ENCODE measurements around the gene NDUFA8.

DNA sequence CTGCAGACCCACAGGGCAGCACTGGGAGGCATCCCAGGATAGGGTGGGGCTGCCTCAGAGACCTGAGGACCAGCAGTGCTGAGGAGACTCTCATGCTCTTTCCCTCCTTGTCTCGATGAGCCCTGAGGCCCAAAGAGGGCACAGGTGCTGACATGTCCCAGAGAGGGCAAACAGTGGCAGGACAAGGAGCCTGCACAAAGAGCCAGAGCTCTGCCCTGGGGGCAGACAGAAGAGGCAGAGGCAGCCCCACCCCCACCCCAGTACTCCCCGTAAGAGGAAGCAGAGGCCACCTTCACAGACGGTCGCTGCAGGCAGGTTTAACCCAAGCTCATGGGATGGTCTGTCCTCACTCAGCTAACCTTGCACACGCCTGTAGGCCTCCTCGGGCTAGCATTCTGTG is 37.1 kb downstream of the NDUFA8 start:
- no peak for TF ChIP-seq EZH2 (IDR thresholded peaks at IDR 0.05; ENCODE audit: borderline replicate concordance, low read depth, low read length)
- no peak for TF ChIP-seq GATAD2A (IDR thresholded peaks at IDR 0.05)
- no peak for TF ChIP-seq SREBF1 (IDR thresholded peaks at IDR 0.05; ENCODE audit: borderline replicate concordance, low read depth, low read length)
- TF ChIP-seq, protein P1, sequence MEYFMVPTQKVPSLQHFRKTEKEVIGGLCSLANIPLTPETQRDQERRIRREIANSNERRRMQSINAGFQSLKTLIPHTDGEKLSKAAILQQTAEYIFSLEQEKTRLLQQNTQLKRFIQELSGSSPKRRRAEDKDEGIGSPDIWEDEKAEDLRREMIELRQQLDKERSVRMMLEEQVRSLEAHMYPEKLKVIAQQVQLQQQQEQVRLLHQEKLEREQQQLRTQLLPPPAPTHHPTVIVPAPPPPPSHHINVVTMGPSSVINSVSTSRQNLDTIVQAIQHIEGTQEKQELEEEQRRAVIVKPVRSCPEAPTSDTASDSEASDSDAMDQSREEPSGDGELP (CRISPR knock-in tag; IDR thresholded peaks at IDR 0.05; ENCODE audit: borderline replicate concordance): no peak
- no peak for TF ChIP-seq POLR2B (IDR thresholded peaks at IDR 0.05; ENCODE audit: low read depth, partially characterized antibody)
- no peak for TF ChIP-seq SIN3A (IDR thresholded peaks at IDR 0.05; ENCODE audit: borderline replicate concordance in 2 of 2, control insufficient read depth in 1 of 2, low read depth in 2 of 2, low read length in 2 of 2)
- no peak for TF ChIP-seq SNIP1 (IDR thresholded peaks at IDR 0.05; ENCODE audit: low read depth)
- no peak for TF ChIP-seq ETV6 (IDR thresholded peaks at IDR 0.05; ENCODE audit: borderline replicate concordance in 1 of 2, low read depth in 2 of 2, low read length in 1 of 2)
- TF ChIP-seq ETV6 (CRISPR knock-in tag; IDR thresholded peaks at IDR 0.05; ENCODE audit: borderline replicate concordance): no peak
- TF ChIP-seq NCOA2 (IDR thresholded peaks at IDR 0.05; ENCODE audit: partially characterized antibody in 2 of 2): no peak
- TF ChIP-seq, protein P2, sequence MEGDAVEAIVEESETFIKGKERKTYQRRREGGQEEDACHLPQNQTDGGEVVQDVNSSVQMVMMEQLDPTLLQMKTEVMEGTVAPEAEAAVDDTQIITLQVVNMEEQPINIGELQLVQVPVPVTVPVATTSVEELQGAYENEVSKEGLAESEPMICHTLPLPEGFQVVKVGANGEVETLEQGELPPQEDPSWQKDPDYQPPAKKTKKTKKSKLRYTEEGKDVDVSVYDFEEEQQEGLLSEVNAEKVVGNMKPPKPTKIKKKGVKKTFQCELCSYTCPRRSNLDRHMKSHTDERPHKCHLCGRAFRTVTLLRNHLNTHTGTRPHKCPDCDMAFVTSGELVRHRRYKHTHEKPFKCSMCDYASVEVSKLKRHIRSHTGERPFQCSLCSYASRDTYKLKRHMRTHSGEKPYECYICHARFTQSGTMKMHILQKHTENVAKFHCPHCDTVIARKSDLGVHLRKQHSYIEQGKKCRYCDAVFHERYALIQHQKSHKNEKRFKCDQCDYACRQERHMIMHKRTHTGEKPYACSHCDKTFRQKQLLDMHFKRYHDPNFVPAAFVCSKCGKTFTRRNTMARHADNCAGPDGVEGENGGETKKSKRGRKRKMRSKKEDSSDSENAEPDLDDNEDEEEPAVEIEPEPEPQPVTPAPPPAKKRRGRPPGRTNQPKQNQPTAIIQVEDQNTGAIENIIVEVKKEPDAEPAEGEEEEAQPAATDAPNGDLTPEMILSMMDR (IDR thresholded peaks at IDR 0.05 in 2 of 3, conservative IDR thresholded peaks at IDR 0.05 in 1 of 3; ENCODE audit: insufficient read depth in 2 of 3, low read depth in 1 of 3, low read length in 3 of 3): no peak

All from K562 (cell line).